GM12878 (cell line): ENCODE data around the gene ACACB. TPM values are rescaled to one million over a fixed set of nuclear protein-coding genes. Genes with fewer than 3 reads are reported as not detected.

Source experiments
- ATAC-seq: fragments of 200-7000 bp; cut with Tn5 transposase; 3 replicates; pipeline ENCODE4 v1.9.1; 2020; ENCODE audit warnings: mild to moderate bottlenecking, moderate library complexity
- BruUV-seq: library from RNA; stranded (reverse); fragments of 400-500 nt; replicated peaks from 2 replicates; lab custom pipeline; 2021; lab: Mats Ljungman, UMichigan
- CTCF ChIA-PET: fragments of 300-600 bp; sonication (Branson Sonifier 250); formaldehyde crosslinking; extraction: SDS; loops from one replicate; lab custom pipeline; 2021; ENCODE audit warnings: inconsistent platforms; lab: Yijun Ruan, JAX
- POLR2A ChIA-PET: fragments of 350-600 bp; formaldehyde crosslinking; extraction: SDS; loops from one replicate; lab custom pipeline; 2021; ENCODE audit warnings: inconsistent platforms; lab: Charles Lee
- RAD21 ChIA-PET: fragments of 300-600 bp; sonication (Branson Sonifier 250); formaldehyde crosslinking; loops from one replicate; lab custom pipeline; 2023; ENCODE audit warnings: antibody characterized with exemption; ENCODE audit not compliant: unreplicated experiment; lab: Charles Lee
- SMC1A ChIA-PET: fragments of 300-600 bp; sonication (Branson Sonifier 250); formaldehyde crosslinking; loops from one replicate; lab custom pipeline; 2023; ENCODE audit not compliant: unreplicated experiment, uncharacterized antibody; lab: Charles Lee
- DNase-seq: peaks from one replicate; pipeline ENCODE4 v3.0.0-alpha.2; 2011; ENCODE audit warnings: low read depth, low spot score
- FAIRE-seq: peaks from 3 replicates; lab custom pipeline; 2011; peaks lifted over from hg19 to GRCh38; lab: Jason Lieb, UNC
- H2AFZ ChIP-seq: 2 replicates; pipeline ENCODE4 v1.6.0; 2011; ENCODE audit warnings: low read depth, low read length, control low read depth; ENCODE audit not compliant: control insufficient read depth
- H3K27ac ChIP-seq: 2 replicates; pipeline ENCODE4 v1.5.1; 2011; ENCODE audit warnings: control low read depth; ENCODE audit not compliant: control insufficient read depth, insufficient read depth
- H3K27me3 ChIP-seq, 2 experiments: replicated peaks in 1 of 2; 2 replicates each; pipeline versions ENCODE4 v1.6.0 to v1.6.1; 2011; ENCODE audit warnings: low read length in 1 of 2; ENCODE audit not compliant: control insufficient read depth in 2 of 2, insufficient read depth in 2 of 2
- H3K36me3 ChIP-seq, 2 experiments: 2 replicates each; pipeline ENCODE4 v1.5.1; 2011; ENCODE audit warnings: low read length in 1 of 2; ENCODE audit not compliant: control insufficient read depth in 2 of 2, insufficient read depth in 2 of 2
- H3K4me1 ChIP-seq: 2 replicates; pipeline ENCODE4 v1.6.1; 2011; ENCODE audit warnings: mild to moderate bottlenecking, low read length, moderate library complexity, mixed read lengths; ENCODE audit not compliant: control insufficient read depth, insufficient read depth
- H3K4me2 ChIP-seq: 2 replicates; pipeline ENCODE4 v1.6.0; 2011; ENCODE audit warnings: control low read depth; ENCODE audit not compliant: control insufficient read depth, insufficient read depth
- H3K4me3 ChIP-seq: fragments of 200-600 bp; sonication (generic); 2 replicates; pipeline ENCODE4 v1.5.1; 2016
- H3K79me2 ChIP-seq: 2 replicates; pipeline ENCODE4 v1.6.0; 2011; ENCODE audit warnings: low read length; ENCODE audit not compliant: control insufficient read depth, insufficient read depth
- H3K9ac ChIP-seq: 2 replicates; pipeline ENCODE4 v1.8.0; 2011; ENCODE audit warnings: low read length, control low read depth, mixed read lengths; ENCODE audit not compliant: control insufficient read depth, insufficient read depth
- H3K9me3 ChIP-seq: replicated peaks from 3 replicates; pipeline ENCODE4 v1.5.1; 2011; ENCODE audit warnings: mild to moderate bottlenecking, low read length; ENCODE audit not compliant: control insufficient read depth, insufficient read depth
- H4K20me1 ChIP-seq: 2 replicates; pipeline ENCODE4 v1.6.0; 2011; ENCODE audit not compliant: control insufficient read depth, insufficient read depth
- BMI1 ChIP-seq: fragments of 450-650 bp; IDR thresholded peaks from 2 replicates; pipeline ENCODE4 v1.6.1; 2016; ENCODE audit warnings: mild to moderate bottlenecking, moderate library complexity, borderline replicate concordance
- CBX3 ChIP-seq: fragments of 200-600 bp; sonication (generic); IDR thresholded peaks from 2 replicates; pipeline ENCODE4 v1.6.1; 2016; ENCODE audit warnings: low read depth, borderline replicate concordance
- CHD2 ChIP-seq: IDR thresholded peaks from 2 replicates; pipeline ENCODE4 v1.6.1; 2011; ENCODE audit warnings: low read depth, low read length, improper control_type of control experiment, borderline replicate concordance
- ESRRA ChIP-seq: IDR thresholded peaks from 2 replicates; pipeline ENCODE4 v1.6.1; 2012; ENCODE audit warnings: mild to moderate bottlenecking, low read length, improper control_type of control experiment
- EZH2 ChIP-seq: IDR thresholded peaks from 2 replicates; pipeline ENCODE4 v1.6.1; 2012; ENCODE audit warnings: low read depth, mild to moderate bottlenecking, control low read depth, inconsistent platforms, low read length, borderline replicate concordance; ENCODE audit not compliant: control insufficient read depth
- FOS ChIP-seq: IDR thresholded peaks from 3 replicates; pipeline ENCODE4 v1.6.1; 2011; ENCODE audit warnings: borderline replicate concordance; ENCODE audit not compliant: insufficient read length; ENCODE audit errors: extremely low read depth
- MYC ChIP-seq: IDR thresholded peaks from 2 replicates; pipeline ENCODE4 v1.6.1; 2011; ENCODE audit warnings: mild to moderate bottlenecking, low read length, moderate library complexity, inconsistent platforms; ENCODE audit not compliant: insufficient read depth, insufficient replicate concordance, insufficient read length, severe bottlenecking
- NBN ChIP-seq: fragments of 450-650 bp; IDR thresholded peaks from 2 replicates; pipeline ENCODE4 v1.6.1; 2016
- NFIC ChIP-seq: IDR thresholded peaks from 2 replicates; pipeline ENCODE4 v1.6.1; 2012; ENCODE audit warnings: low read depth, mild to moderate bottlenecking, inconsistent platforms, low read length, moderate library complexity
- RB1 ChIP-seq: fragments of 450-650 bp; formaldehyde crosslinking; IDR thresholded peaks from 2 replicates; pipeline ENCODE4 v1.6.1; 2017; ENCODE audit warnings: mild to moderate bottlenecking, borderline replicate concordance
- SPI1 ChIP-seq: IDR thresholded peaks from 2 replicates; pipeline ENCODE4 v1.6.1; 2011; ENCODE audit warnings: low read depth, mild to moderate bottlenecking, low read length, moderate library complexity, borderline replicate concordance; ENCODE audit not compliant: insufficient read depth
- WRNIP1 ChIP-seq: IDR thresholded peaks from 2 replicates; pipeline ENCODE4 v1.6.1; 2011; ENCODE audit warnings: low read depth, low read length, improper control_type of control experiment, borderline replicate concordance
- YBX1 ChIP-seq: fragments of 450-650 bp; IDR thresholded peaks from 2 replicates; pipeline ENCODE4 v1.6.1; 2016; ENCODE audit warnings: antibody characterized with exemption
- ZNF384 ChIP-seq: IDR thresholded peaks from 2 replicates; pipeline ENCODE4 v1.6.1; 2012; ENCODE audit warnings: low read depth, mild to moderate bottlenecking, low read length, improper control_type of control experiment, borderline replicate concordance
- WGBS: methylation state at CpG from one replicate; pipeline ENCODE4 v1.1.6; 2016; ENCODE audit warnings: low lambda C conversion rate; ENCODE audit not compliant: insufficient replicate concordance, insufficient coverage; ENCODE audit errors: missing lambda C conversion rate; 5-methylcytosine and 5-hydroxymethylcytosine counted together
- in situ Hi-C: fragments of 300-500 bp; cut with MboI; formaldehyde crosslinking; loops from 9 replicates; pipeline ENCODE4 v1.14.3; 2018; ENCODE audit warnings: mixed read lengths
- intact Hi-C: fragments of 100-400 bp; cut with micrococcal nuclease; formaldehyde crosslinking; loops from one replicate; pipeline ENCODE4 v1.14.2; 2022; ENCODE audit not compliant: unreplicated experiment
- polyA plus RNA-seq, 11 experiments: library from polyadenylated mRNA; depleted of rRNA in 4 of 11; unstranded in 6 of 11; stranded (reverse) in 5 of 11; fragments of >200 nt; fragmentation: Nextera tagmentation in 4 of 11; fragmentation: Illumina TruSeq in 1 of 11; extraction: Ambion mirVana in 4 of 11; extraction: Trizol in 1 of 11; gene quantifications; 1 replicate in 1 of 11; 2 replicates in 10 of 11; pipeline versions ENCODE4 v1.2.1 to v1.2.3, GENCODE V29; 2011 to 2016; ENCODE audit warnings: inconsistent platforms in 2 of 11, missing spikeins in 2 of 11, low read depth in 1 of 11
- total RNA-seq, 4 experiments: library from RNA; depleted of rRNA in 3 of 4; stranded (reverse); fragments of >200 nt in 3 of 4; fragmentation: Illumina TruSeq in 1 of 4; extraction: Trizol in 1 of 4; gene quantifications; 2 replicates each; pipeline versions ENCODE4 v1.2.1 to v1.2.3, GENCODE V29; 2013 to 2021
- TF ChIP-seq, protein P1 (sequence below): fragments of 450-650 bp; IDR thresholded peaks from 2 replicates; pipeline ENCODE4 v1.6.1; 2016; ENCODE audit warnings: mild to moderate bottlenecking
- TF ChIP-seq, protein P2 (sequence below): fragments of 150-350 bp; IDR thresholded peaks from 2 replicates; pipeline ENCODE4 v1.6.1; 2016; ENCODE audit warnings: low read depth, low read length
- TF ChIP-seq, protein P3 (sequence below): fragments of 450-650 bp; formaldehyde crosslinking; IDR thresholded peaks from 2 replicates; pipeline ENCODE4 v1.4.0; 2022; ENCODE audit warnings: mild to moderate bottlenecking, moderate library complexity

ACACB gene
- total and polyA plus RNA-seq, 10 of the 15 experiments (the other 5 are each of a cell fraction or from before 2014, with no cell fraction given), result 0.05 to 1.9 (median 0.38) TPM; not detected in 2

DNA sequence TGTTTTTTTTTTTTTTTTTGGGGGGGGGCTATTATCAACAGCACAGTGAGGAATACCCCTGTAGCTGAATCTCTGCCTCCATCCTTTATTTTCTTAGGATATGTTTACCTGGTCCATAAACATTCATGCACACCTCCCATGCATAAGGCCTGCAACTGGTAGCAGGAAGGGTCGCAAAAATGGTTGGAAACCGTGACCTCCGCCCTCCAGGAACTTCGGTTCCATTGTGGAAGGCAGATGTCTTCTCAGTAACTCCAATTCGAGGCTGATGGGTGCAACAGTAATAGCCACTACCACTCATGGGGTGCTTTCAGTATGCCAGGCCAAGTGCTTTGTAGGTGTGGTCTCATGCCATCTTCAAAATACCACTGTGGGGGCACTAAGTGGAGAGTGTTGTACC lies 40.2 kb downstream of the ACACB start:
- Histone ChIP-seq H3K27ac (no peak overlapping the region), H3K4me1 (no peaks in the 10 kb centered on the region), H3K36me3 (no peaks in the 10 kb centered on the region), H3K4me3 (no peak overlapping the region), H3K27me3 (peaks cover 0 to 2% of the 10 kb centered on the region in 2 experiments; a peak in 1 of 4 replicates), H3K9ac (no peak overlapping the region), H3K4me2 (no peak overlapping the region), H3K9me3 (no peaks in the 10 kb centered on the region), H4K20me1 (no peaks in the 10 kb centered on the region), H3K79me2 (no peaks in the 10 kb centered on the region), H2AFZ (no peak overlapping the region)
- in situ Hi-C loops (no loop called here), intact Hi-C loops (no loop called here)
- 70% methylated on average over 5 of the region's 5 CpGs for WGBS
- SMC1A ChIA-PET, result no interaction called here
- FAIRE-seq (no peak), DNase-seq (no peak), ATAC-seq (no peak)
- BruUV-seq, result no TSS peak
- POLR2A ChIA-PET, result no interaction called here
- CTCF ChIA-PET, result interaction anchor here (1.3 kb wide), 1 partner anchor 45 kb away, joined by 4 read pairs; no protein-coding TSS in a partner anchor
- RAD21 ChIA-PET, result no interaction called here
- TF ChIP-seq RB1 (no peak), MYC (no peak), NFIC (no peak), SPI1 (no peak), WRNIP1 (no peak), YBX1 (no peak), ESRRA (no peak), ZNF384 (no peak), CBX3 (no peak), CHD2 (no peak), EZH2 (no peak), BMI1 (no peak), FOS (no peak), NBN (no peak)
- TF ChIP-seq, protein P1, sequence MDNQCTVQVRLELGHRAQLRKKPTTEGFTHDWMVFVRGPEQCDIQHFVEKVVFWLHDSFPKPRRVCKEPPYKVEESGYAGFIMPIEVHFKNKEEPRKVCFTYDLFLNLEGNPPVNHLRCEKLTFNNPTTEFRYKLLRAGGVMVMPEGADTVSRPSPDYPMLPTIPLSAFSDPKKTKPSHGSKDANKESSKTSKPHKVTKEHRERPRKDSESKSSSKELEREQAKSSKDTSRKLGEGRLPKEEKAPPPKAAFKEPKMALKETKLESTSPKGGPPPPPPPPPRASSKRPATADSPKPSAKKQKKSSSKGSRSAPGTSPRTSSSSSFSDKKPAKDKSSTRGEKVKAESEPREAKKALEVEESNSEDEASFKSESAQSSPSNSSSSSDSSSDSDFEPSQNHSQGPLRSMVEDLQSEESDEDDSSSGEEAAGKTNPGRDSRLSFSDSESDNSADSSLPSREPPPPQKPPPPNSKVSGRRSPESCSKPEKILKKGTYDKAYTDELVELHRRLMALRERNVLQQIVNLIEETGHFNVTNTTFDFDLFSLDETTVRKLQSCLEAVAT, result no peak
- TF ChIP-seq, protein P2, sequence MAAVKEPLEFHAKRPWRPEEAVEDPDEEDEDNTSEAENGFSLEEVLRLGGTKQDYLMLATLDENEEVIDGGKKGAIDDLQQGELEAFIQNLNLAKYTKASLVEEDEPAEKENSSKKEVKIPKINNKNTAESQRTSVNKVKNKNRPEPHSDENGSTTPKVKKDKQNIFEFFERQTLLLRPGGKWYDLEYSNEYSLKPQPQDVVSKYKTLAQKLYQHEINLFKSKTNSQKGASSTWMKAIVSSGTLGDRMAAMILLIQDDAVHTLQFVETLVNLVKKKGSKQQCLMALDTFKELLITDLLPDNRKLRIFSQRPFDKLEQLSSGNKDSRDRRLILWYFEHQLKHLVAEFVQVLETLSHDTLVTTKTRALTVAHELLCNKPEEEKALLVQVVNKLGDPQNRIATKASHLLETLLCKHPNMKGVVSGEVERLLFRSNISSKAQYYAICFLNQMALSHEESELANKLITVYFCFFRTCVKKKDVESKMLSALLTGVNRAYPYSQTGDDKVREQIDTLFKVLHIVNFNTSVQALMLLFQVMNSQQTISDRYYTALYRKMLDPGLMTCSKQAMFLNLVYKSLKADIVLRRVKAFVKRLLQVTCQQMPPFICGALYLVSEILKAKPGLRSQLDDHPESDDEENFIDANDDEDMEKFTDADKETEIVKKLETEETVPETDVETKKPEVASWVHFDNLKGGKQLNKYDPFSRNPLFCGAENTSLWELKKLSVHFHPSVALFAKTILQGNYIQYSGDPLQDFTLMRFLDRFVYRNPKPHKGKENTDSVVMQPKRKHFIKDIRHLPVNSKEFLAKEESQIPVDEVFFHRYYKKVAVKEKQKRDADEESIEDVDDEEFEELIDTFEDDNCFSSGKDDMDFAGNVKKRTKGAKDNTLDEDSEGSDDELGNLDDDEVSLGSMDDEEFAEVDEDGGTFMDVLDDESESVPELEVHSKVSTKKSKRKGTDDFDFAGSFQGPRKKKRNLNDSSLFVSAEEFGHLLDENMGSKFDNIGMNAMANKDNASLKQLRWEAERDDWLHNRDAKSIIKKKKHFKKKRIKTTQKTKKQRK, result no peak
- TF ChIP-seq, protein P3, sequence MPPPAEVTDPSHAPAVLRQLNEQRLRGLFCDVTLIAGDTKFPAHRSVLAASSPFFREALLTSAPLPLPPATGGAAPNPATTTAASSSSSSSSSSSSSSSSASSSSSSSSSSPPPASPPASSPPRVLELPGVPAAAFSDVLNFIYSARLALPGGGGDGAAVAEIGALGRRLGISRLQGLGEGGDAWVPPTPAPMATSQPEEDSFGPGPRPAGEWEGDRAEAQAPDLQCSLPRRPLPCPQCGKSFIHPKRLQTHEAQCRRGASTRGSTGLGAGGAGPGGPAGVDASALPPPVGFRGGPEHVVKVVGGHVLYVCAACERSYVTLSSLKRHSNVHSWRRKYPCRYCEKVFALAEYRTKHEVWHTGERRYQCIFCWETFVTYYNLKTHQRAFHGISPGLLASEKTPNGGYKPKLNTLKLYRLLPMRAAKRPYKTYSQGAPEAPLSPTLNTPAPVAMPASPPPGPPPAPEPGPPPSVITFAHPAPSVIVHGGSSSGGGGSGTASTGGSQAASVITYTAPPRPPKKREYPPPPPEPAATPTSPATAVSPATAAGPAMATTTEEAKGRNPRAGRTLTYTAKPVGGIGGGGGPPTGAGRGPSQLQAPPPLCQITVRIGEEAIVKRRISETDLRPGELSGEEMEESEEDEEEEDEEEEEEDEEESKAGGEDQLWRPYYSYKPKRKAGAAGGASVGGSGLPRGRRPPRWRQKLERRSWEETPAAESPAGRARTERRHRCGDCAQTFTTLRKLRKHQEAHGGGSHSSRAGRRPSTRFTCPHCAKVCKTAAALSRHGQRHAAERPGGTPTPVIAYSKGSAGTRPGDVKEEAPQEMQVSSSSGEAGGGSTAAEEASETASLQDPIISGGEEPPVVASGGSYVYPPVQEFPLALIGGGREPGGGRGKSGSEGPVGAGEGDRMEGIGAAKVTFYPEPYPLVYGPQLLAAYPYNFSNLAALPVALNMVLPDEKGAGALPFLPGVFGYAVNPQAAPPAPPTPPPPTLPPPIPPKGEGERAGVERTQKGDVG (CRISPR knock-in tag), result no peak
